Measurements from ENCODE around the gene CXorf49B.
"Not testable (repeated sequence)": the region's sequence is repeated elsewhere in the genome, so short reads cannot be mapped to it uniquely, and the experiment has no call there.

CXorf49B gene

DNA sequence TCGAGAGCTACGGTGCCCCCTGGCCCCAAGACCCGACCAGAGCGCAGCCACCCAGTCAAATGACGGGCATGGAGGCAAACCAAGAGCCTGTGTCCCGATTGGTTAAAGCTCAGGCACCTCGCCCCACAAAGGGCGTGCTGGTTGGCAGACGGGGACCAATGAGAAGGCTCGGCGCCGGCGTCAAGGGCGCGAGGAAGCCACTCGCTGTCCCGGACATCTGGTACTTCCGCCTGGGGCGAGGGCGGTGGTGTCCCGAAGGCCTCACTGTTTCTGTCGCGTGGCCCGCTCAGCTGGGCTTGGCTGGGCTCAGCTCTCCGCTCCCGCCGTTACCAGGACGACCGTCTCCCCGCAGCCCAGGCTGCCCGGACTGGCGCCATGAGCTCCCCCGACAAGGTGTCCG lies at the start of gene CXorf49B:
TSS of gene CXorf49B (plus strand) at position 301 of the 400 bp plus-strand sequence. CDS start at position 376, 75 bp downstream.
- DNase-seq (ENCODE audit: low read depth), result not testable (repeated sequence)

DNA sequence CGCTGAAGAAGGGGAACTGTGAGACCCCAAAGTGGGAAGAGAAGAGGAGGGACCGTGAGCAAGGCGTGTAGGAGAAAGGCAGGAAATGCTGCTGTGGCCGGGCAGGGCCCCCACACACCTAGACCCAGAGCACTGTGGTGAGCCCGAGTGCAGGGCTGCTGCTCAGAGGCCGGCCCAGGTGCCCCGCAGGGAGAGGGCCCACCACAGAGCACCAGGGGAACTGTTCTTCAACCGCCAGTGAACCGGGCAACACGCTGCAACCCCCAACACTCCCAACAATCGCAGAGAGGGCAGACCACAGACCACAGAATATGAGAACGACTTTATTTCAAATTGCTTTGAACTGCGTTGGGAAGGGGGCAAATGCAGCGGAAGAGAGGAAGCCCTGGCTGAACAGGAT lies 49.1 kb upstream of the CXorf49B start:
- DNase-seq (ENCODE audit: low read depth), result not testable (repeated sequence)

DNA sequence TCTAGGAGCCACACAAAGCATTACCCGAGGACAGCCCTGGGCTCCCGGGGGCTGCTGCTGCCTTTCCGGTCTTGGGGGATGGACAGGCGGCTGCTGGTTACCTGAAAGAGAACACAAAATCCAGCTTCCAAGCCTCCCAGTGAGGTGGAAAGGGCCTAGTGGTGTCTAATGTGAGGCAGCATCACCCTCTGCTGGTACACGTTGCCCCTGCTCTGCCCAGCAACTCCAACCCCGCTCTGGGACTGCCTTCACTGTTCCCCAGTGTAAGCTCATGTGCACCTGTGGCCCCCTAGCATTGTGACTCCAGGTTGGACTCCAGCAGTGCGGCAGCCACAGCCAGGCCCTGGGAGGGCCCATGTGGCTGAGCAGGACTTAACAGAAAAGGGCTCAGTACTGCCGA lies 47.6 kb upstream of the CXorf49B start:
- not testable (repeated sequence) for DNase-seq (ENCODE audit: low read depth)

DNA sequence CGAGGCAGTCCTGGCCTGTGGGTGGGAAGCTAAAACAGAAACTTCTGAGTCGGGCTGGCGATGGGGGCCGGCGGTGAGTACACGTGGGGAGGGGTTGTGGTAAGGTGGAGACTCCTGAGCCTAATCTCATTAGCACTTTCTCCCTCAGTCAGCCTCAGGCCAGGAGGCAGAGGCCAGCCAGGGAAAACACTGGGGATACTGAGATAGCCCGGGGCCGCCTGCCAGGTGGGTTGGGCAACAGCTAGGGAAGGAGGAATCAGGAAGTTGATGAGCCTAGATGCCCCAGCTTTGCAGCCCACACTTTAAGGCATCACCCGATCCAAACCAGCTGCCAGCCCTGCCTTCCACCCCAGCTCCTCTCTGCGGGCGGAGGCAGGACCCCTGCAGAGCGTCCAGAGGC lies 46.8 kb upstream of the CXorf49B start:
- DNase-seq (ENCODE audit: low read depth), result not testable (repeated sequence)

DNA sequence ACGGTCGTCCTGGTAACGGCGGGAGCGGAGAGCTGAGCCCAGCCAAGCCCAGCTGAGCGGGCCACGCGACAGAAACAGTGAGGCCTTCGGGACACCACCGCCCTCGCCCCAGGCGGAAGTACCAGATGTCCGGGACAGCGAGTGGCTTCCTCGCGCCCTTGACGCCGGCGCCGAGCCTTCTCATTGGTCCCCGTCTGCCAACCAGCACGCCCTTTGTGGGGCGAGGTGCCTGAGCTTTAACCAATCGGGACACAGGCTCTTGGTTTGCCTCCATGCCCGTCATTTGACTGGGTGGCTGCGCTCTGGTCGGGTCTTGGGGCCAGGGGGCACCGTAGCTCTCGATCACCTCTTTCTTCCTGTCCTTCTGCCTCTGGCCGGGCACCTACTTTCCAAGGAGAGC lies 45.0 kb upstream of the CXorf49B start, which contains the start of gene CXorf49:
TSS of gene CXorf49 (minus strand) at position 101 of the 400 bp plus-strand sequence. CDS start 134 bp downstream, outside the sequence.
- DNase-seq (ENCODE audit: low read depth), result not testable (repeated sequence)

DNA sequence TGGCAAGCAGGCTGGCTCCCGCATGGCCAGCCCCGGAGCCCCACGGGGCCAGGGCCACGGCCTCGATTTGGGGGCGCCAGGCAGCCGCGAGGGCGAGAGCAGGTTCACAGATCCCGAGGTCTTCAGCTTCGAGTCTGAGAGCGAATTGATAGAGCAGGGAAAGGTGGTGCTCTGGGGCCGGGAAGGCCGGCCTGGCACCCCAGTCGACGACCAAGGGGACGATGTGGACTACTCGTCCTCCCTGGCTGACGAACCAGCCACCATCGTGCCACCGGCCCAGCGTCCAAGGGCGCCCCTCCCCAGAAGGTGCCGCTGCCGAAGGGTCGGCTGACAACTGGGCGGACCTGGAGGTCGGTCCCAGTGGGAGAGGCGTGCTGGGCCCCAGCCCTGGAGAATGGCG lies 44.0 kb upstream of the CXorf49B start:
- DNase-seq (ENCODE audit: low read depth), result not testable (repeated sequence)

DNA sequence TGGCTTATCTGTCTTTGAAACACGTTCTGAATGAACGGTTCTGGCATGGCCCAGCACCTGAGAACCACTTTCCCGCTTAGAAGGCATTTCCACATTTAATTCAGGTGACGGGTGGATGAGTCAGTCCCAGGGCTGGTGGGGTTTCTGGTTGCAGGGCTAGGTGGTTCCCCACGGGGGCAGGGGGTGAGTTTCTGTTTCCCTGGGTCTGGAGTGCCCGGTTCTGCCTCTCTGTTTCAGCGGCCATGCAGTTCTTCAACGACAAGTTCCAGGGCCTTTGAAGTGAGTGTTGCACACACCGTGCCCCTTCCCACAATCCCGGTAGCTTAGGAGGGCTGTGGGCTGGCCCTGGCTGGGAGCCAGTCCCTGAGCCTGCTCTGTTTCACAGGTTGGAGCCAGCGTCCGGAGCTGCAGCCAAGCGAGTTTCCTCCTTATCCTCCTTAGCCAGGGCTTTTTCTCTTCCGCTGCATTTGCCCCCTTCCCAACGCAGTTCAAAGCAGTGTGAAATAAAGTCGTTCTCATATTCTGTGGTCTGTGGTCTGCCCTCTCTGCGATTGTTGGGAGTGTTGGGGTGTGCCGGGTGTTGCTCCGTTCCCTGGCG lies 42.8 kb upstream of the CXorf49B start:
- not testable (repeated sequence) for DNase-seq (ENCODE audit: low read depth)

DNA sequence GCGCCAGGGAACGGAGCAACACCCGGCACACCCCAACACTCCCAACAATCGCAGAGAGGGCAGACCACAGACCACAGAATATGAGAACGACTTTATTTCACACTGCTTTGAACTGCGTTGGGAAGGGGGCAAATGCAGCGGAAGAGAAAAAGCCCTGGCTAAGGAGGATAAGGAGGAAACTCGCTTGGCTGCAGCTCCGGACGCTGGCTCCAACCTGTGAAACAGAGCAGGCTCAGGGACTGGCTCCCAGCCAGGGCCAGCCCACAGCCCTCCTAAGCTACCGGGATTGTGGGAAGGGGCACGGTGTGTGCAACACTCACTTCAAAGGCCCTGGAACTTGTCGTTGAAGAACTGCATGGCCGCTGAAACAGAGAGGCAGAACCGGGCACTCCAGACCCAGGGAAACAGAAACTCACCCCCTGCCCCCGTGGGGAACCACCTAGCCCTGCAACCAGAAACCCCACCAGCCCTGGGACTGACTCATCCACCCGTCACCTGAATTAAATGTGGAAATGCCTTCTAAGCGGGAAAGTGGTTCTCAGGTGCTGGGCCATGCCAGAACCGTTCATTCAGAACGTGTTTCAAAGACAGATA lies 2.4 kb upstream of the CXorf49B start:
- DNase-seq (ENCODE audit: low read depth), result not testable (repeated sequence)

DNA sequence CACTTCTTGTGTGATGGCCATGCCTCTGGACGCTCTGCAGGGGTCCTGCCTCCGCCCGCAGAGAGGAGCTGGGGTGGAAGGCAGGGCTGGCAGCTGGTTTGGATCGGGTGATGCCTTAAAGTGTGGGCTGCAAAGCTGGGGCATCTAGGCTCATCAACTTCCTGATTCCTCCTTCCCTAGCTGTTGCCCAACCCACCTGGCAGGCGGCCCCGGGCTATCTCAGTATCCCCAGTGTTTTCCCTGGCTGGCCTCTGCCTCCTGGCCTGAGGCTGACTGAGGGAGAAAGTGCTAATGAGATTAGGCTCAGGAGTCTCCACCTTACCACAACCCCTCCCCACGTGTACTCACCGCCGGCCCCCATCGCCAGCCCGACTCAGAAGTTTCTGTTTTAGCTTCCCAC lies 1.7 kb downstream of the CXorf49B start:
- not testable (repeated sequence) for DNase-seq (ENCODE audit: low read depth)

DNA sequence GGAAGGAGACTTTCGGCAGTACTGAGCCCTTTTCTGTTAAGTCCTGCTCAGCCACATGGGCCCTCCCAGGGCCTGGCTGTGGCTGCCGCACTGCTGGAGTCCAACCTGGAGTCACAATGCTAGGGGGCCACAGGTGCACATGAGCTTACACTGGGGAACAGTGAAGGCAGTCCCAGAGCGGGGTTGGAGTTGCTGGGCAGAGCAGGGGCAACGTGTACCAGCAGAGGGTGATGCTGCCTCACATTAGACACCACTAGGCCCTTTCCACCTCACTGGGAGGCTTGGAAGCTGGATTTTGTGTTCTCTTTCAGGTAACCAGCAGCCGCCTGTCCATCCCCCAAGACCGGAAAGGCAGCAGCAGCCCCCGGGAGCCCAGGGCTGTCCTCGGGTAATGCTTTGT lies 2.5 kb downstream of the CXorf49B start:
- DNase-seq (ENCODE audit: low read depth), result not testable (repeated sequence)

DNA sequence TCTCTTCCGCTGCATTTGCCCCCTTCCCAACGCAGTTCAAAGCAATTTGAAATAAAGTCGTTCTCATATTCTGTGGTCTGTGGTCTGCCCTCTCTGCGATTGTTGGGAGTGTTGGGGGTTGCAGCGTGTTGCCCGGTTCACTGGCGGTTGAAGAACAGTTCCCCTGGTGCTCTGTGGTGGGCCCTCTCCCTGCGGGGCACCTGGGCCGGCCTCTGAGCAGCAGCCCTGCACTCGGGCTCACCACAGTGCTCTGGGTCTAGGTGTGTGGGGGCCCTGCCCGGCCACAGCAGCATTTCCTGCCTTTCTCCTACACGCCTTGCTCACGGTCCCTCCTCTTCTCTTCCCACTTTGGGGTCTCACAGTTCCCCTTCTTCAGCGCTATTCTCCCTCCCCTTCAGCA lies 4.0 kb downstream of the CXorf49B start:
- DNase-seq (ENCODE audit: low read depth), result not testable (repeated sequence)

DNA sequence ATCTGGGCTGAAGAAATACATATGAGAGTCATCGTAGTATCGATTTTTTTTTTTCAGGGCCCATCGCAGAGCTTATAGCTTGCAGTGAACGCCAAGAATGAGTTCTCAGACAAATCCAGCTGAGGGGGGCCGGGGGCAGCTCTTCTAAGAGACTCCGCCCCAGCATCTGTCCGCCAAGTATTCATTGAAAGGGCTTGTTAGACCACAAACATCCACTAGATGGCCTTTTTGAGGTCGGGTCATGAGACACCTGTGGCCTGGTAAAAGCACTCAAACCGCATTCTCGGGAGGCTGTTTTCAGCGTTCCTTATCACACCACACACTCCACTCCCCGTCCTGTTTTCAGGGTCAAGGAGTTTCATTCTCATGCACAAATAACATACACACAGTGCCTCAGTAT lies 15.2 kb downstream of the CXorf49B start:
- not testable (repeated sequence) for DNase-seq (ENCODE audit: low read depth)

DNA sequence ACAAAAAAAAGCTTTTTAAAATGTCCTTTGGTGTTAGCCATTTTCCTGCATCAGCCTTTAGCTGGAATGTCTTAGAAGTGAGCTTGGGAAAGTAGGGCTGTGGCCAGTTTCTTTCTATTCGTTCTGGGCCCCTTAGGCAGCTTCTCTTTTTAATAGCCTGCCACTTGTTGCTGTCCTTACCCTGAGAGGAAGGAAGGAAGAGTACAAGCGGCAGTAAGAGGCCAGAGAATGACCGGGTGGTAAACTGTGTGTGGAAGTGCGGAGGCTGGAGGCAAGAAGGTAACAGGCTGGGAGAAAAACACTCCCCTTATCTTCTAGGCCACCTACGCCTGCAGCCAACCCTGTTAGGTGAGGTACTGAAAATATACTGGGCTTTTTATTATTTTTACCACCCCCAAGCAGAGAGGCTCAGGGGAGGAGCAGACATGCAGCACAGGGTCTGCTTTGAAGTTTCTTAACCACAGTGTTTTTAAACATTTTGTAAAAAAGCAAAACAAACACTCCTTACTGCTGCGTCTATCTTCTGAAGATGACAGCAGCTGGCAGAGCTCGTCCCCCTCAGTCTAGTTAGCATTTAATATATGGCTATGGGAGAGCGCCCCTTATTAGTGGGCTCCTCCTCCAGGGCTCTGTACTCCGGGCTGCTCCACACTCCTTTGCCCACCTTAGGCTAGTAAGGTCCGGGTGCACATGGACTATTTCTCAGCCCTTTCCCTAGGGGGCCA lies 19.2 kb downstream of the CXorf49B start:
- DNase-seq (ENCODE audit: low read depth), result not testable (repeated sequence)

DNA sequence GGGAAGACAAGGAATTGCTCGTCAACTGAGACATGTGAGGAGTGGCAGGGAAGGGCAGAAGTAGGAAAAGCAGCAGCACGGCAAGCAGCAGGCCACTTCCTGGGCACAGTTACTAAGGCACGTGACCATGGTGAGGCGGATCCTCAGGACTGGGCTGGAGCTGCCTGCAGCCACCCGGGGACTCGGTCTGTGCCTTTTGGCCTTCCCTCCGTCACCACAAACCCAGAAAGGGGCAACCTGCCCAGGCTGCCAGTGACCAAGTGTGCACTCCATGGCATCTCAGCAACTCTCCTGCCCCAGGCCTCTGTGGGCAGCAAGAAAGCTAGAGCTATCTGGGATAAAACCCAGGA lies 19.8 kb downstream of the CXorf49B start:
- DNase-seq (ENCODE audit: low read depth), result not testable (repeated sequence)

DNA sequence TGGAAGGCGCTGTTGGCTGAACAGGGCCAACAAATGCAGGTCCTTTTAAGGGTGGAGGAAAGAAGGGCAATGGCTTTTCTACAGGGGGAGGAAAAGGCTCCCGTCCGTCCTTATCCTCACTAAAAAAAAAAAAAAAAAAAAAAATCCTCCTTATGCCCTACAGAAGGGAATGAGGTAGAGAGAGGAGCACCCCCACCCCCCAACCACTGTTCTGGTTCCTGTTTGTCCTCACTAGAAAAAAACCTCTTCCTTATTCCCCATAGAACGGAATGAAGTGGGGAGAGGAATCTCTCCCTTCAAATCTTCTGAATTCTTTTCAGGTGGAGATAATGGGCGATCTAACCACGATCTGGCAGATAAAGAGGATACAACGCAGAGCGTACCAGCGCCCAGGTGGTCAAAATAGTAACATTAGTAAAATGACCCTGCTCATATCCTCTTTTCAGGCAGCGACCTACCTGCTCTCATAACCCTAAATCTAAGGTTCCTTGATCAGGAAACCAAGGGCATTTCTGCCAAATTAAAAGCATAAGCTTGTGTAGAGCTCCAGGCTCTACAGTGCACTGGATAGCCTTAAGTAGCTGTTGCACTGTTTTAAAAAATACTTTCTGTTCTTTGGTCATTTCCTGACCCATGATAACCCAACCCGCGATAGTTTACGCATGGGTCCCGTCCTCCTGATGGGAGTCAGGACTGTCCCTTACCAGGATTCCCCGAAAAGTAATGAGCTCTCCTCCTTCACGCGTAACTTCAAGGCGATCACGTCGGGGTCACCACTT lies 20.6 kb downstream of the CXorf49B start:
- not testable (repeated sequence) for DNase-seq (ENCODE audit: low read depth)

DNA sequence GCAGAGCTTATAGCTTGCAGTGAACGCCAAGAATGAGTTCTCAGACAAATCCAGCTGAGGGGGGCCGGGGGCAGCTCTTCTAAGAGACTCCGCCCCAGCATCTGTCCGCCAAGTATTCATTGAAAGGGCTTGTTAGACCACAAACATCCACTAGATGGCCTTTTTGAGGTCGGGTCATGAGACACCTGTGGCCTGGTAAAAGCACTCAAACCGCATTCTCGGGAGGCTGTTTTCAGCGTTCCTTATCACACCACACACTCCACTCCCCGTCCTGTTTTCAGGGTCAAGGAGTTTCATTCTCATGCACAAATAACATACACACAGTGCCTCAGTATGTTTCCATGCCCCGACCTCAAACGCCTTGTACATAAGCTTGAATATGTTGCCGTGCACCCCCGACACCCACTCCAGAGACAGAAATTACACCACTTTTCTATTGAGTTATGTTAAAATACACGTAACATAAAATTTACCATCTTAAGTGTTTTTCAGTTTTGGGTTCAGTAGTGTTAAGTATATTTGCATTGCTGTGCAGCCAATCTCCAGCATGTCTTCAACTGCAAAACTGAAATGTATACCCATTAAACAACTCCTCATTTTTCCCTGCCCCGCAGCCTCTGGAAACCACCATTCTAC lies 21.3 kb downstream of the CXorf49B start:
- not testable (repeated sequence) for DNase-seq (ENCODE audit: low read depth)

DNA sequence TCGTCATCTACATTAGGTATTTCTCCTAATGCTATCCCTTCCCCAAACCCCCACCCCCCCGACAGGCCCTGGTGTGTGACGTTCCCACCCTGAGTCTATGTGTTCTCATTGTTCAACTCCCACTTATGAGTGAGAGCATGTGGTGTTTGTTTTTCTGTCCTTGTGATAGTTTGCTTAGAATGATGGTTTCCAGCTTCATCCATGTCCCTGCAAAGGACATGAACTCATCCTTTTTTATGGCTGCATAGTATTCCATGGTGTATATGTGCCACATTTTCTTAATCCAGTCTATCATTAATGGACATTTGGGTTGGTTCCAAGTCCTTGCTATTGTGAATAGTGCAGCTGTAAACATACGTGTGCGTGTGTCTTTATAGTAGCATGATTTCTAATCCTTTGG lies 43.3 kb downstream of the CXorf49B start:
- not testable (repeated sequence) for DNase-seq (ENCODE audit: low read depth)

DNA sequence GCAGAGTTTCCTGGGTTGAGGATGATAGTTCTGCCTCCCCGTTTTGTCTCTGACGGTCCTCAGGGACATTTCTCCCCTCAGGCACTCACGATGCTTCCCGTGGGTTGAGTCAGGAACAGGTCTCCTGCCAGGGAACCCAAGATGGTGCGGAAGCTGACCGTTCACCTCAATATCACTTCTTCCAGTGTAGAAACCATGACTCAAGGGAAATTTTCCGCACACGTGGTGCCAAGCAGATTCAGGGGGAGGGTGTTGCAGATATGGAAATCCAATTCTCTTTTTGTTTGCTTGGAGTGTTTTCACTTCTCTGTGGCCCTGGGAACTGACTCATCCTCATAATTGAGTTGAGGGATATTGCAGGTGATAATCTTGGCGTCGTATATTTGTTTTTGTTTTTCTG lies 46.7 kb downstream of the CXorf49B start:
- DNase-seq (ENCODE audit: low read depth), result peak; percentile 3

DNA sequence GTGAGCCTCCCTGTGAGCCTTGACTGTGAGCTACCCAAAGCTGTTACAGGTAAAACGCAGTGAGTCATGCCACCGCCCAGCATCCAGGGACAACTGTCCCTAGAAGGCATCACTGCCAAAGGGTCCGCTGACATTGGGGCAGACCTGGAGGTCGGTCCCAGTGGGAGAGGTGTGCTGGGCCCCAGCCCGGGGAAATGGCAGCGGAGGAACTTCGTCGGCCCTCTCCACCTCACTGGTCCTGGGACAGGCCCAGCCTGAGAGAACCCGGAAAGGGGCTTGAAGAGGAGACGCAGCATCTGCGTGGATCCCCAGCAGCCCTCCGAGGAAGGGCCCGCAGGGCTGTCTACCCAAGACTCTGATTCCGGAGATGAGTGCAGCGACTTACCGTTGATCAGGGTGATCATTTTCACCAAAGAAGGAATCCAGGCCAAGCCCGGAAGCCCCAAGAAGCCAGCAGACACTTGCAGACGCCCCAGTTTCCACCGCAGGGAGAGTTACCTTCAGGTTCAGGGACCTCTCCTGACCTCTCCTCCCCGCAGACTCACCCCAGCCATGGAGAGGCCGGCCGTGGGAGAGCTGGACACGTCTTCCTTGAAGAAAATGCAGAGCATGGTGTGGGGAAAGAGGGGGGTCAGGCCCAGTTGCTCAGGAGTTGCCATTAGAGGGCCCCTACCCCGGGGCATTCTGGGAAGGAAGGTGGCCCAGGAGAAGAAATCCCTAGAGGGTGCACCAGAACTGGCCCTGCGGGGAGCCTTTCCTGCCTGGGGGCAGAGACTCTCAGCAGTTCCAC lies 51.2 kb downstream of the CXorf49B start:
- DNase-seq (ENCODE audit: low read depth), result no peak

DNA sequence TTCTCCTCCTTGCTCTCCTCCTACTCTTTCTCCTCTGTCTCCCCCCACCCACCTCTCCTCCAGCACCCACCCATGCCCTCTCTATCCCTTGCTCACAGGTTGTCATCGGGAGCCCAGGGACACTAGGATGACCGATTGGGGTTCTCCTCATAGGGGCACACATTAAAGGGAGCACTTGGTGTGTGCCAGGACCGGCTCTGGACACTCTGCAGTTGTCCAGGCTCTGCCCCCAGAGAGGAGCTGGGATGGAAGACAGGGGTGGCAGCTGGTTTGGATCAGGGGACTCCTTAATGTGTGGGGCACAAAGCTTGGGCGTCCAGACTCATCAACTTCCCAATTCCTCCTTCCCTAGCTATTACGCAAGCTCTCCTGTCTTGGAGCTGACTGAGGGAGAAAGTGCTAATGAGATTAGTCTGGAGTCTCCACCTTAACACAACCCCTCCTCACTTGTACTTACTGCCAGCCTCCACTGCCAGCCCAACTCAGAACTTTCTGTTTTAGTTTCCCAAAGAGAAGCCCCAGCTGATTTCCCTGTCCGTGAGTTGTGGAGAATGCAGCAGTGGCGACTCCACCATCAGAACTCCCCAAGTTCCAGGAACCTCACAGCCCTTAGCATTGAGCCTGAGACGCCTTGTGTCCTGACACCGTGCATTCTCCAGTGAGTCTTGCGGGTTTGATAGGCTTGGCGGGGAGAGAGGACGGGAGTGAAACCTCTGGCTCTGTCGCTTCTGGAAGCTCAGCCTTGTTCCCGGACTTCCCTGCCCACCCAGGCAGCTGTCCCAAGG lies 52.2 kb downstream of the CXorf49B start:
- no peak for DNase-seq (ENCODE audit: low read depth)

DNA sequence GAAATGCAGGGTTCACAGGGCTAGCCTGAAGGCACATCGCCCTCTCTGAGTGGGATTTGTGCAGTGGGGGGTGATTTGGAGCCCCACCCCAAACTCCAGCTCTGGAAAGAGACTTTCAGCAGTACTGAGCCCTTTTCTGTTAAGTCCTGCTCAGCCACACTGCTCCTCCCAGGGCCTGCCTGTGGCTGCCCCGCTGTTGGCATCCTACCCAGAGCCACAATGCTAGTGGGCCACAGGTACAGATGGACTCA lies 52.7 kb downstream of the CXorf49B start:
- DNase-seq (ENCODE audit: low read depth), result no peak
